GM10266 (cell line): ENCODE measurements around the gene ARHGEF28.

Source experiments
- DNase-seq: peaks from one replicate; pipeline ENCODE4 v3.0.0; 2012; ENCODE audit errors: extremely low spot score
- CTCF ChIP-seq: IDR thresholded peaks from 2 replicates; pipeline ENCODE4 v1.5.1; 2012; ENCODE audit warnings: mild to moderate bottlenecking, low read depth; ENCODE audit not compliant: control insufficient read depth, insufficient read depth; ENCODE audit errors: missing control alignments

ARHGEF28 gene

DNA sequence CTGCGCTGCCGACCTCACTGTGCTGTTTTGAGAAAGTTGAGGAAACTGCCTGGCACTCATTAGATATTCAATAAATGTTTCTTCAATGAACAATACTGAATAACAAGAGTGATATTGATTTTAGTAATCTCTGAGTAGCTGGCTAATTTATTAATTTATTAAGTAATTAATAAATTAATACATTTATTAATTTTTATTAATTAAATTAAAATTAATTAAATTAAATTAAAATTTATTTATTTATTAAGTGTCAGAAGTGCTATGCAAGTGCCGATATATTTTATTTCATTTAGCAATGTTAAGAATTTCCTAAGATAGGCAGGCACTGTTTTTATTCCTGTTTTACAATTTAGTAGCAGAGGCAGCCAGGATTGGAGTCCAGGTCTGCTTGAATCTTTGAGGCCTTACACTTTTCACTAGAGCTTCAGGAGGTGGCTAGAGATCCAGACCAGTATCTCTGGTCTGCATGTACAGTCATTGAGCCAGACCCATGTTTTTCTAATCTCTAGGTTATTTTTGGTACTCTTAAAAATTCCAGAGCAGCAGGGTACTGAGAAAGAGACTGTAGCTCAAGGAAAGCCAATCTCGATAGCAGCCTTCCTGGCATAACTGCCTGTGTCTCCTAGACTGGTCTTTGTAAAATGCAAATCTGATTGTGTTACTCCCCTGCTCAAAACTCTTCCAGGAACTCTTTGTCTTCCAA lies 109.2 kb downstream of the ARHGEF28 start:
- DNase-seq, result no peak
- TF ChIP-seq CTCF, result no peak

GRCh38 chr5:73739650-73740049 lies 113.7 kb downstream of the ARHGEF28 start:
- TF ChIP-seq CTCF, result no peak
- no peak for DNase-seq

- no peak for TF ChIP-seq CTCF
- DNase-seq, result no peak
These were observed 114.3 kb downstream of the ARHGEF28 start for GRCh38 chr5:73740274-73740790.

DNA sequence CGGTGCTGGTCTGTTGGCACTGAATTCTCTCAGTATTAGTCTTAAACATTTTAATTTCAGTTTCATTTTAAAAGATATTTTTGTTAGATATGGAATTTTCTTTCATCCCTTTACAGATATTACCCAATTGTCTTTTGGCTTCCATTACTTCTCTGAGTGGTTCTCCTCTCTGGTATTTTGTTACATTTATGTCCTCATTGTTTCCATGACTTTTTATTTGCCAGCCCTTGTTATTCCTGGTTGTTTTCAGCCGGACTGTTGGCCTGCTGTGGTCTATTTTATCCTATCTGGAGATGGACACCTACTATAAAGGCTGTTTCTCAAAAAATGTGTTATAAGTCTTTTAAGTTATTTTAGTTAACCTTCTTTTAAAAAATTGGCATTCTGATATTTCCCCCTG lies 117.2 kb downstream of the ARHGEF28 start:
- no peak for TF ChIP-seq CTCF
- no peak for DNase-seq

GRCh38 chr5:73745836-73746235 lies 119.8 kb downstream of the ARHGEF28 start:
- DNase-seq, result no peak
- no peak for TF ChIP-seq CTCF

DNA sequence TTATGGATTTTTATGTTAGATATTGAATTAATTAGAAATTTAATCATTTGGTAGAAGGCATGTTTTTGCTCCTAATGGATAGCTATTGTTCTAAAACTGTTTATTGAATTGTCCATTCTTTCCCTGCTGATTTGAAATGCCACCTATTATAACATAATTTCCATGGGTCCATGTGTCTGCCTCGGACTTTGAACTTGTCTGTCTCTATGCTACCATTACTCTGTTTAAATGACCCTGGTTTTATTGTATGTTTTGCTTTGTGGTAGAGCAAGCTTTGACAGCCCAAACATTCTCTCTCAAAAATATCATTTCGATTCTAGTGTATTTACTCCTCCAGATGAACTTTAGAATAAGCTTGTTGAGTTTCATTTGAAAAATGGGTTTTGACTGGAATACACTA lies 120.6 kb downstream of the ARHGEF28 start:
- DNase-seq, result no peak
- no peak for TF ChIP-seq CTCF

GRCh38 chr5:73747696-73748380 lies 121.8 kb downstream of the ARHGEF28 start:
- no peak for TF ChIP-seq CTCF
- DNase-seq, result no peak
